ENCODE data around the gene ROS1.

The ROS1 gene

DNA sequence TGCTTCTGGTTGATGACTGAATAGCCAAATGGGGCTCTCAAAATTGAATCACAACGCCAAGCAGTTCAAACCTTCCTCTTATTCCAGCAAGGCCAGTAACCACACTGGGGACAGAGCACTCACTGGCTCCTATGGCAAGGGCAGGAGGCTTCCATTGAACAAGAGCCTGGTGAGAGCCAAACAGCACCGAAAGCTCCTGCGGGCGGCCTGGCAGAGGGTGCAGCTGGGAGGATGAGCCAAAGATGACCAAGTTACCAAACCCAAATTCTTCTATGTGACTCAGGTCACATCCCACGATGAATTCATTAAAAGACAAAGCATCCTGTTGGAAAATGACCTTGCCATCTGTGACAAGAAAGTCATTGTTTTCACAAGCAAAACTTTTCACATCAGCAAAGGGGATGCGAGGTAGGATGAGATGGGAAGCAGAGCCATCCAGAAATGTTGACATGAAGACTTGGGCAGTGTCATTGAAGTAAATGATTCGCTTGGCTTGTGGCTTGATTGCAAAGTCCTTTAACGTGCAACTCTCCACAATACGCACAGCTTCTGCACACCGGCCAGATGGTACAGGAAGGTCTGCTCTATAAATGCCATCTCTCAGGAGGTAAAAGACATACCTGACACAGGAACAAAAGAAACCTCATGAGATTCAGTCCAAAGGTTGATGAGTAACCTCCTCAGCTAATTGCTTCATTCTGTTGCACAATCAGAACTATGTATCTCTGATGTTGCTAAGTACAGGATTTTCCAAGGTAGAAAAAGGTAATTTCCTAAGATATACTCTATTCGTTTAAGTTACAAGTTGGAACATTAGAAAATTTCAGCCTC, 36.3 kb downstream of the ROS1 start:
- in situ Hi-C loops (cut with MboI; ENCODE audit: low sequenced_read_pairs, unreplicated experiment), result no loop called here
- no peak for DNase-seq (ENCODE audit: low spot score)
- TF ChIP-seq, protein P1, sequence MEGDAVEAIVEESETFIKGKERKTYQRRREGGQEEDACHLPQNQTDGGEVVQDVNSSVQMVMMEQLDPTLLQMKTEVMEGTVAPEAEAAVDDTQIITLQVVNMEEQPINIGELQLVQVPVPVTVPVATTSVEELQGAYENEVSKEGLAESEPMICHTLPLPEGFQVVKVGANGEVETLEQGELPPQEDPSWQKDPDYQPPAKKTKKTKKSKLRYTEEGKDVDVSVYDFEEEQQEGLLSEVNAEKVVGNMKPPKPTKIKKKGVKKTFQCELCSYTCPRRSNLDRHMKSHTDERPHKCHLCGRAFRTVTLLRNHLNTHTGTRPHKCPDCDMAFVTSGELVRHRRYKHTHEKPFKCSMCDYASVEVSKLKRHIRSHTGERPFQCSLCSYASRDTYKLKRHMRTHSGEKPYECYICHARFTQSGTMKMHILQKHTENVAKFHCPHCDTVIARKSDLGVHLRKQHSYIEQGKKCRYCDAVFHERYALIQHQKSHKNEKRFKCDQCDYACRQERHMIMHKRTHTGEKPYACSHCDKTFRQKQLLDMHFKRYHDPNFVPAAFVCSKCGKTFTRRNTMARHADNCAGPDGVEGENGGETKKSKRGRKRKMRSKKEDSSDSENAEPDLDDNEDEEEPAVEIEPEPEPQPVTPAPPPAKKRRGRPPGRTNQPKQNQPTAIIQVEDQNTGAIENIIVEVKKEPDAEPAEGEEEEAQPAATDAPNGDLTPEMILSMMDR (IDR thresholded peaks at IDR 0.05; ENCODE audit: borderline replicate concordance, control extremely low read depth, extremely low read depth, insufficient read depth, missing control alignments), result no peak

DNA sequence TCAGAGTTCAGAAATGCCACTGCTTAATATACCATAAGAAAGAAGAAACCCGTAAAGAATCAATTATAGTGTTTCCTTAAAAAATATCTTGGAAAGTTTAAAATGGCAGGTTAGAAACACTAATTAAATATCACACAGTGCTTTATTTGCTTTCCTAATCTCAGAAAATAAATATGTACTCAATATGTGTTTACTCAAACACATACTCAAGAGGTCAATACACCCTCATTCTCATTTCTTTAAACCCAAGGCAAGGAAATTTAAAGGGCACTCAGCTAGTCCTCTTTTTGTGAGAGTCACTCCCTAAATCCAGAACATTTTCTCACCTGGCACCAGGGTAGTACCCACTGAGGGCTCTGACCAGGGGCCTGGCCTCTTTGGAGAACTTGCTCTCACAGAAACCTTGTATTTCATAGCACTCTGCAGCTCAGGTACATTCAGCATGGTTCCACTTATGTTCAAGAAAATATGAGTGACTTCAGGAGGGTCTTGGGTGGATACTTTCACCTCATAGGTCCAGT, 38.2 kb downstream of the ROS1 start:
- TF ChIP-seq, protein P1 (IDR thresholded peaks at IDR 0.05; ENCODE audit: borderline replicate concordance, control extremely low read depth, extremely low read depth, insufficient read depth, missing control alignments), result no peak
- no peak for DNase-seq (ENCODE audit: low spot score)
- in situ Hi-C loops (cut with MboI; ENCODE audit: low sequenced_read_pairs, unreplicated experiment), result no loop called here

DNA sequence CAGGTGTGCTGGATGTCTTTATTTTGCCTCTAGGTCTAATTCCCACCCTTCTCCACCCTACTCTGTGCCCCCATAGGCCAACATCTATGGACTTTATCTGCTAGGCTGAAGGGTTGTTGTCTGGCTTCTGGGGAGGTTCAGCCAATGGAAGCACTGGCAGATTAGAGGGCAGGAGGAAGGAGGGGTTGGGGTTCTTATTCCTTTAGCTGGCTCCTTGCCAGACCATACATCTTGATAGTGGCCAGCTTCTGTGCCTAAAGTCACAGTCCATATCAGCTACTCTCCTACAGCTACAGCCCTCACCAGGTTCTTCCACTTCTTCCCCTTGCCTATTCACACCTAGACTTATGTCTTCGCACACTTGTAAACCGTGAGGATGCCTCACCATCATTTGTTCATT, 41.1 kb downstream of the ROS1 start:
- DNase-seq (ENCODE audit: low spot score), result no peak
- in situ Hi-C loops (cut with MboI; ENCODE audit: low sequenced_read_pairs, unreplicated experiment), result no loop called here
- TF ChIP-seq, protein P1 (IDR thresholded peaks at IDR 0.05; ENCODE audit: borderline replicate concordance, control extremely low read depth, extremely low read depth, insufficient read depth, missing control alignments), result no peak

DNA sequence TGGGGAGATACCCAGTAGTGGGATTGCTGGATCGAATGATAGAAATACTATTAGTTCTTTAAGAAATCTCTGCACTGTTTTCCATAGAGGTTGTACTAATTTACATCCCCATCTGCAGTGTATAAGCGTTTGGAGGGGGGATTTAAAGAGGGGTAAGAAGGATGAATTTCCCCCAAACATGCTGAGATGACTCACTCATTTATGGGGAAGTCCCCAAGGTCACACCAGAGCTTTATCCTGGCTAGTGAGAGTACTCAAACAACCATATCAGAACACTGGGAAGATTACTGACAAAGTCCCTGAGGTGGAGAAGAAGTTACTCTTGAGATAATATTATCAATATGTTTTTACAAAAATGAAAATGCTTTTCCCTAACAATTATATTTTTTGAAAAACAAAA, 44.0 kb downstream of the ROS1 start:
- TF ChIP-seq, protein P1 (IDR thresholded peaks at IDR 0.05; ENCODE audit: borderline replicate concordance, control extremely low read depth, extremely low read depth, insufficient read depth, missing control alignments), result no peak
- in situ Hi-C loops (cut with MboI; ENCODE audit: low sequenced_read_pairs, unreplicated experiment), result no loop called here
- no peak for DNase-seq (ENCODE audit: low spot score)

DNA sequence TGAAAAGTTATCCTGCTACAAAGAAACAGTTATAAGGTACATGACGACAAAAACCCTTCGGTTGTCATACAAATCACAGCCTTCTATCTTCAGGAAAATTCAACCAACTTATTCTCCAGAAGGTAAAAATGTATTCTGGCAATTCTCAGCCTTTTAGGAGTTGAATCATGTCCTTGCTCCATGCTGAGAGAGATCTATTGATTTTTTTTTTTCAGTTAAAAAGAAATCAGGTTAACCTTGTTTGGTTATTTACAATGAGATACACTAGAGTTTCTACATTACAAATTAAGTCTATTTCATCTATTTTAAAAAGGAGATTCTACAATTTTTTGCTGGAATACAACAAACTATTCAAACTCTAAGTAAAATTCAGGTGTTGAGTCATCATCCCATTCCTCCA, 45.4 kb downstream of the ROS1 start:
- in situ Hi-C loops (cut with MboI; ENCODE audit: low sequenced_read_pairs, unreplicated experiment), result no loop called here
- no peak for DNase-seq (ENCODE audit: low spot score)
- TF ChIP-seq, protein P1 (IDR thresholded peaks at IDR 0.05; ENCODE audit: borderline replicate concordance, control extremely low read depth, extremely low read depth, insufficient read depth, missing control alignments), result no peak

DNA sequence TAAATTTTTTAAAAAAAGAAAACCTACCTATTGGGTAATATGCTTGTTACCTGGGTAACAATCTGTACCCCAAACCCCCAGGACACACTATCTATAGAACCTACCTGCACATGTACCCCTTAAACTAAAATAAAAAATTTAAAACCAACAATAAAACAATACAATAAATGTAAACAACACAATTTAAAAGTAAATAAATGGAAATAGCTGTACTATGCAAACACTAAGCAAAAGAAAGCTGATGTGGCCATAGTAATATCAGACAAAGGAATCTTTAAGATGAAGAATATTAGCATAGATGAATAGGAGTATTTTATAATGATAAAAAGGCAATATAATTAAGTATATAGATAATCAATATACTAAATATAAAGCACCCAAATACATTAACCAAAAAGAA, 50.3 kb downstream of the ROS1 start:
- in situ Hi-C loops (cut with MboI; ENCODE audit: low sequenced_read_pairs, unreplicated experiment), result no loop called here
- DNase-seq (ENCODE audit: low spot score), result no peak
- TF ChIP-seq, protein P1 (IDR thresholded peaks at IDR 0.05; ENCODE audit: borderline replicate concordance, control extremely low read depth, extremely low read depth, insufficient read depth, missing control alignments), result no peak
